ENCODE data around the gene GIMD1. TPM values are rescaled to one million over a fixed set of nuclear protein-coding genes. Genes with fewer than 3 reads are reported as not detected.
"Not testable (repeated sequence)": the region's sequence is repeated elsewhere in the genome, so short reads cannot be mapped to it uniquely, and the experiment has no call there.

GIMD1 gene
- polyA plus RNA-seq (2013), result not detected

- H3K27ac ChIP-seq (ENCODE audit: insufficient read depth in 1 of 2, low read depth in 1 of 2, low read length in 2 of 2, poor library complexity in 1 of 2, severe bottlenecking in 2 of 2), result no peak within 1 kb of the TSS
- no CpG with 5 or more reads among the region's 5 CpGs for WGBS (ENCODE audit: insufficient coverage)
- ChIA-PET POLR2A (no interaction called here), CTCF (interaction anchor here (1.5 to 2.2 kb wide), 3 partner anchors 10 to 439 kb away, joined by 5 to 9 read pairs (median 6); no protein-coding TSS in a partner anchor)
- no peak for DNase-seq
- peaks cover 0 to 5% (median 0%) of the 10 kb centered on the region in 5 experiments for H3K27me3 ChIP-seq (replicated peaks in 2 of 5; ENCODE audit: control insufficient read depth in 4 of 5, insufficient read depth in 5 of 5, low read length in 4 of 5)
- H3K36me3 ChIP-seq (ENCODE audit: control insufficient read depth in 4 of 4, insufficient read depth in 4 of 4, low read length in 3 of 4), result no peaks in the 10 kb centered on the region
- H3K4me1 ChIP-seq (ENCODE audit: control extremely low read depth in 1 of 4, control insufficient read depth in 4 of 4, insufficient read depth in 4 of 4, low read length in 3 of 4), result peaks cover 0 to 2% (median 0%) of the 10 kb centered on the region in 4 experiments
- no peaks in the 10 kb centered on the region for H3K9me3 ChIP-seq (ENCODE audit: control extremely low read depth in 1 of 5, control insufficient read depth in 4 of 5, insufficient read depth in 2 of 5, low read depth in 1 of 5, low read length in 4 of 5)
- H3K4me3 ChIP-seq (ENCODE audit: control insufficient read depth in 1 of 7, extremely low read depth in 1 of 7, insufficient read depth in 4 of 7, low read depth in 2 of 7, low read length in 6 of 7), result peak within 1 kb of the TSS in 1 of 7 experiments; percentile 5
These were observed at the start of gene GIMD1 for GRCh38 chr4:106368678-106369077. TSS of gene GIMD1 (minus strand) at chr4:106368778. CDS start at chr4:106367435, 1,343 bp downstream.

GRCh38 chr4:106414366-106414765 is 45.8 kb upstream of the GIMD1 start:
- Histone ChIP-seq H3K36me3 (ENCODE audit: control insufficient read depth in 4 of 4, insufficient read depth in 4 of 4, low read length in 3 of 4) (no peaks in the 10 kb centered on the region), H3K27me3 (replicated peaks in 2 of 5; ENCODE audit: control insufficient read depth in 4 of 5, insufficient read depth in 5 of 5, low read length in 4 of 5) (peaks cover 0 to 2% (median 0%) of the 10 kb centered on the region in 5 experiments), H3K9me3 (ENCODE audit: control extremely low read depth in 1 of 5, control insufficient read depth in 4 of 5, insufficient read depth in 2 of 5, low read depth in 1 of 5, low read length in 4 of 5) (peaks cover 0 to 2% (median 0%) of the 10 kb centered on the region in 5 experiments), H3K4me1 (ENCODE audit: control extremely low read depth in 1 of 4, control insufficient read depth in 4 of 4, insufficient read depth in 4 of 4, low read length in 3 of 4) (no peaks in the 10 kb centered on the region), H3K4me3 (ENCODE audit: control insufficient read depth in 1 of 7, extremely low read depth in 1 of 7, insufficient read depth in 4 of 7, low read depth in 2 of 7, low read length in 6 of 7) (no peak overlapping the region), H3K27ac (ENCODE audit: insufficient read depth in 1 of 2, low read depth in 1 of 2, low read length in 2 of 2, poor library complexity in 1 of 2, severe bottlenecking in 2 of 2) (no peak overlapping the region)
- CTCF ChIA-PET, result interaction anchor here (1.3 kb wide), 1 partner anchor 12 kb away, joined by 3 read pairs; no protein-coding TSS in a partner anchor
- POLR2A ChIA-PET, result no interaction called here
- DNase-seq, result no peak

GRCh38 chr4:106409901-106410889 is 41.6 kb upstream of the GIMD1 start:
- 100% methylated on average over 5 of the region's 15 CpGs for WGBS (ENCODE audit: insufficient coverage)
- H3K4me1 ChIP-seq (ENCODE audit: control extremely low read depth in 1 of 4, control insufficient read depth in 4 of 4, insufficient read depth in 4 of 4, low read length in 3 of 4), result no peaks in the 10 kb centered on the region
- H3K4me3 ChIP-seq (ENCODE audit: control insufficient read depth in 1 of 7, extremely low read depth in 1 of 7, insufficient read depth in 4 of 7, low read depth in 2 of 7, low read length in 6 of 7), result no peak overlapping the region
- DNase-seq, result no peak
- POLR2A ChIA-PET, result no interaction called here
- CTCF ChIA-PET, result no interaction called here
- no peak overlapping the region for H3K27ac ChIP-seq (ENCODE audit: insufficient read depth in 1 of 2, low read depth in 1 of 2, low read length in 2 of 2, poor library complexity in 1 of 2, severe bottlenecking in 2 of 2)
- H3K9me3 ChIP-seq (ENCODE audit: control extremely low read depth in 1 of 5, control insufficient read depth in 4 of 5, insufficient read depth in 2 of 5, low read depth in 1 of 5, low read length in 4 of 5), result no peaks in the 10 kb centered on the region
- no peaks in the 10 kb centered on the region for H3K27me3 ChIP-seq (replicated peaks in 2 of 5; ENCODE audit: control insufficient read depth in 4 of 5, insufficient read depth in 5 of 5, low read length in 4 of 5)
- H3K36me3 ChIP-seq (ENCODE audit: control insufficient read depth in 4 of 4, insufficient read depth in 4 of 4, low read length in 3 of 4), result no peaks in the 10 kb centered on the region

GRCh38 chr4:106408004-106408403 is 39.4 kb upstream of the GIMD1 start:
- H3K4me3 ChIP-seq (ENCODE audit: control insufficient read depth in 1 of 7, extremely low read depth in 1 of 7, insufficient read depth in 4 of 7, low read depth in 2 of 7, low read length in 6 of 7); H3K27ac ChIP-seq (ENCODE audit: insufficient read depth in 1 of 2, low read depth in 1 of 2, low read length in 2 of 2, poor library complexity in 1 of 2, severe bottlenecking in 2 of 2); DNase-seq; H3K36me3 ChIP-seq (ENCODE audit: control insufficient read depth in 4 of 4, insufficient read depth in 4 of 4, low read length in 3 of 4); POLR2A ChIA-PET; H3K4me1 ChIP-seq (ENCODE audit: control extremely low read depth in 1 of 4, control insufficient read depth in 4 of 4, insufficient read depth in 4 of 4, low read length in 3 of 4); H3K27me3 ChIP-seq (replicated peaks in 2 of 5; ENCODE audit: control insufficient read depth in 4 of 5, insufficient read depth in 5 of 5, low read length in 4 of 5); H3K9me3 ChIP-seq (ENCODE audit: control extremely low read depth in 1 of 5, control insufficient read depth in 4 of 5, insufficient read depth in 2 of 5, low read depth in 1 of 5, low read length in 4 of 5); CTCF ChIA-PET: not testable (repeated sequence)
- 63% methylated on average over 1 of the region's 3 CpGs for WGBS (ENCODE audit: insufficient coverage)

- ChIA-PET POLR2A (no interaction called here), CTCF (no interaction called here)
- WGBS (ENCODE audit: insufficient coverage), result no CpG with 5 or more reads among the region's 3 CpGs
- Histone ChIP-seq H3K36me3 (ENCODE audit: control insufficient read depth in 4 of 4, insufficient read depth in 4 of 4, low read length in 3 of 4) (no peaks in the 10 kb centered on the region), H3K27me3 (replicated peaks in 2 of 5; ENCODE audit: control insufficient read depth in 4 of 5, insufficient read depth in 5 of 5, low read length in 4 of 5) (no peaks in the 10 kb centered on the region), H3K9me3 (ENCODE audit: control extremely low read depth in 1 of 5, control insufficient read depth in 4 of 5, insufficient read depth in 2 of 5, low read depth in 1 of 5, low read length in 4 of 5) (peaks cover 0 to 9% (median 0%) of the 10 kb centered on the region in 5 experiments), H3K4me3 (ENCODE audit: control insufficient read depth in 1 of 7, extremely low read depth in 1 of 7, insufficient read depth in 4 of 7, low read depth in 2 of 7, low read length in 6 of 7) (no peak overlapping the region), H3K27ac (ENCODE audit: insufficient read depth in 1 of 2, low read depth in 1 of 2, low read length in 2 of 2, poor library complexity in 1 of 2, severe bottlenecking in 2 of 2) (no peak overlapping the region), H3K4me1 (ENCODE audit: control extremely low read depth in 1 of 4, control insufficient read depth in 4 of 4, insufficient read depth in 4 of 4, low read length in 3 of 4) (no peaks in the 10 kb centered on the region)
- DNase-seq, result no peak
These were observed 32.6 kb upstream of the GIMD1 start for GRCh38 chr4:106401157-106401556.

GRCh38 chr4:106398898-106399297 is 30.3 kb upstream of the GIMD1 start:
- CTCF ChIA-PET; H3K4me1 ChIP-seq (ENCODE audit: control extremely low read depth in 1 of 4, control insufficient read depth in 4 of 4, insufficient read depth in 4 of 4, low read length in 3 of 4); H3K4me3 ChIP-seq (ENCODE audit: control insufficient read depth in 1 of 7, extremely low read depth in 1 of 7, insufficient read depth in 4 of 7, low read depth in 2 of 7, low read length in 6 of 7); H3K27me3 ChIP-seq (replicated peaks in 2 of 5; ENCODE audit: control insufficient read depth in 4 of 5, insufficient read depth in 5 of 5, low read length in 4 of 5); POLR2A ChIA-PET; DNase-seq; H3K36me3 ChIP-seq (ENCODE audit: control insufficient read depth in 4 of 4, insufficient read depth in 4 of 4, low read length in 3 of 4); H3K27ac ChIP-seq (ENCODE audit: insufficient read depth in 1 of 2, low read depth in 1 of 2, low read length in 2 of 2, poor library complexity in 1 of 2, severe bottlenecking in 2 of 2): not testable (repeated sequence)
- H3K9me3 ChIP-seq (ENCODE audit: control extremely low read depth in 1 of 5, control insufficient read depth in 4 of 5, insufficient read depth in 2 of 5, low read depth in 1 of 5, low read length in 4 of 5), result peaks cover 0 to 16% (median 0%) of the 10 kb centered on the region in 5 experiments
- no CpG with 5 or more reads among the region's 4 CpGs for WGBS (ENCODE audit: insufficient coverage)

GRCh38 chr4:106395582-106395981 is 27.0 kb upstream of the GIMD1 start:
- WGBS (ENCODE audit: insufficient coverage), result 100% methylated on average over 1 of the region's 2 CpGs
- DNase-seq, result no peak
- no peaks in the 10 kb centered on the region for H3K27me3 ChIP-seq (replicated peaks in 2 of 5; ENCODE audit: control insufficient read depth in 4 of 5, insufficient read depth in 5 of 5, low read length in 4 of 5)
- H3K27ac ChIP-seq (ENCODE audit: insufficient read depth in 1 of 2, low read depth in 1 of 2, low read length in 2 of 2, poor library complexity in 1 of 2, severe bottlenecking in 2 of 2), result no peak overlapping the region
- no peaks in the 10 kb centered on the region for H3K36me3 ChIP-seq (ENCODE audit: control insufficient read depth in 4 of 4, insufficient read depth in 4 of 4, low read length in 3 of 4)
- H3K4me3 ChIP-seq (ENCODE audit: control insufficient read depth in 1 of 7, extremely low read depth in 1 of 7, insufficient read depth in 4 of 7, low read depth in 2 of 7, low read length in 6 of 7), result no peak overlapping the region
- peaks cover 0 to 16% (median 0%) of the 10 kb centered on the region in 5 experiments for H3K9me3 ChIP-seq (ENCODE audit: control extremely low read depth in 1 of 5, control insufficient read depth in 4 of 5, insufficient read depth in 2 of 5, low read depth in 1 of 5, low read length in 4 of 5)
- CTCF ChIA-PET, result no interaction called here
- POLR2A ChIA-PET, result no interaction called here
- no peaks in the 10 kb centered on the region for H3K4me1 ChIP-seq (ENCODE audit: control extremely low read depth in 1 of 4, control insufficient read depth in 4 of 4, insufficient read depth in 4 of 4, low read length in 3 of 4)
